Measurements from ENCODE around the gene IL1R2.

DNA sequence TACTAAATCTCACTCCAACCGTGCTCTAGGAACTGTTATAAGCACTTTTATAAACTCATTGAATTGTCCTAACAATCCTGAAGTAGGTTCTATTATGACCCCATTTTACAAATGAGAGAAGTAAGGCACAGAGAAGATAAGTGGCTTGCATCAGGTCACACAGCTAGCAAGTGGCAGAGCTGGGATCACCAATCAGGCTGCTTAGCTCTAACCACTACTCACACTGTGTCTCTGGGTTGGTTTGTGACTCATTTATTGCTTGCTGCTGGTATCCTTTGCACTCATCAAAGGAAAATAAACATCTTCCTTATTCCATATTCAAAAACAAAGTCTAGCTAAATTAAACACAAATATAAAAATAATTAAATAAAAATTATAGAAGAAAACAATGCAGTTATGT lies 42.5 kb upstream of the IL1R2 start:
- TF ChIP-seq, protein P1, sequence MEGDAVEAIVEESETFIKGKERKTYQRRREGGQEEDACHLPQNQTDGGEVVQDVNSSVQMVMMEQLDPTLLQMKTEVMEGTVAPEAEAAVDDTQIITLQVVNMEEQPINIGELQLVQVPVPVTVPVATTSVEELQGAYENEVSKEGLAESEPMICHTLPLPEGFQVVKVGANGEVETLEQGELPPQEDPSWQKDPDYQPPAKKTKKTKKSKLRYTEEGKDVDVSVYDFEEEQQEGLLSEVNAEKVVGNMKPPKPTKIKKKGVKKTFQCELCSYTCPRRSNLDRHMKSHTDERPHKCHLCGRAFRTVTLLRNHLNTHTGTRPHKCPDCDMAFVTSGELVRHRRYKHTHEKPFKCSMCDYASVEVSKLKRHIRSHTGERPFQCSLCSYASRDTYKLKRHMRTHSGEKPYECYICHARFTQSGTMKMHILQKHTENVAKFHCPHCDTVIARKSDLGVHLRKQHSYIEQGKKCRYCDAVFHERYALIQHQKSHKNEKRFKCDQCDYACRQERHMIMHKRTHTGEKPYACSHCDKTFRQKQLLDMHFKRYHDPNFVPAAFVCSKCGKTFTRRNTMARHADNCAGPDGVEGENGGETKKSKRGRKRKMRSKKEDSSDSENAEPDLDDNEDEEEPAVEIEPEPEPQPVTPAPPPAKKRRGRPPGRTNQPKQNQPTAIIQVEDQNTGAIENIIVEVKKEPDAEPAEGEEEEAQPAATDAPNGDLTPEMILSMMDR (conservative IDR thresholded peaks at IDR 0.05 in 1 of 2, IDR thresholded peaks at IDR 0.05 in 1 of 2; ENCODE audit: low read depth in 1 of 2, low read length in 2 of 2): no peak
- TF ChIP-seq EZH2 (IDR thresholded peaks at IDR 0.05; ENCODE audit: low read length, missing control alignments): no peak
